ENCODE results near the gene MAPK8. TPM values are rescaled to one million over a fixed set of nuclear protein-coding genes. Genes with fewer than 3 reads are reported as not detected.

The MAPK8 gene
- polyA plus RNA-seq, 2 of the 4 experiments (the other 2 are of a cell fraction): 29.6 to 71.4 TPM

DNA sequence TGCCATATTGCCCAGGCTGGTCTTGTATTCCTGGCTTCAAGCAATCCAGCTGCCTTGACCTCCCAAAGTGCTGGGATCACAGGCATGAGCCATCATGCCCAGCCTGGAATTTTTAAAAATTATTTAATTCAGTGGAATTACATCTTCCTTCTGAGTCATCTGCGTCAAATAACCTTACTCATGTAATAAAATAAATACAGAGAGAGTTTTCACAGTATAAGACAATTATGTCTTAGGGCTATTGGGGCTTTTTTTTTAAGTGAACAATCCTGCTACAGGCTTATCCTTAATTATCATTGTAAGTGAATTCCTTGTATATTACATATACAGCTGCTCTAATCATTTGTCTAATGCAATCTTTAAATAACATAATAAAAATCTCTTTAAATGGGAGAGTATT, 108.3 kb downstream of the MAPK8 start:
- ATAC-seq (no peak), FAIRE-seq (no peak), DNase-seq (ENCODE audit: low read depth in 1 of 2, low spot score in 1 of 2) (no peak)
- no peak overlapping the region for H3K4me2 ChIP-seq
- 0 out of 6 replicates have a peak overlapping the region, but pooled peaks of 1 of the 2 experiments have one; percentile 22 for H3K27ac ChIP-seq
- no peak for TF ChIP-seq SREBF2 (IDR thresholded peaks at IDR 0.05)
- TF ChIP-seq BCL3 (IDR thresholded peaks at IDR 0.05): no peak
- no peak for TF ChIP-seq REST (IDR thresholded peaks at IDR 0.05)
- TF ChIP-seq FOSB (CRISPR knock-in tag; IDR thresholded peaks at IDR 0.05): no peak
- no peak for TF ChIP-seq CEBPB (IDR thresholded peaks at IDR 0.05)
- TF ChIP-seq EHF (CRISPR knock-in tag; IDR thresholded peaks at IDR 0.05): no peak
- TF ChIP-seq RAD21 (conservative IDR thresholded peaks at IDR 0.05 in 1 of 2, IDR thresholded peaks at IDR 0.05 in 1 of 2): no peak
- TF ChIP-seq NR3C1 (IDR thresholded peaks at IDR 0.05): no peak
- no peak for TF ChIP-seq CTCF (IDR thresholded peaks at IDR 0.05)
- no peak for TF ChIP-seq ZFP36 (IDR thresholded peaks at IDR 0.05; ENCODE audit: borderline replicate concordance, partially characterized antibody)
- TF ChIP-seq, protein P1, sequence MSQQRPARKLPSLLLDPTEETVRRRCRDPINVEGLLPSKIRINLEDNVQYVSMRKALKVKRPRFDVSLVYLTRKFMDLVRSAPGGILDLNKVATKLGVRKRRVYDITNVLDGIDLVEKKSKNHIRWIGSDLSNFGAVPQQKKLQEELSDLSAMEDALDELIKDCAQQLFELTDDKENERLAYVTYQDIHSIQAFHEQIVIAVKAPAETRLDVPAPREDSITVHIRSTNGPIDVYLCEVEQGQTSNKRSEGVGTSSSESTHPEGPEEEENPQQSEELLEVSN (IDR thresholded peaks at IDR 0.05; ENCODE audit: borderline replicate concordance, low read depth): no peak
- no peak for TF ChIP-seq HOXA7 (CRISPR knock-in tag; IDR thresholded peaks at IDR 0.05)
- no peak for TF ChIP-seq FOXS1 (CRISPR knock-in tag; IDR thresholded peaks at IDR 0.05)
- no peak for TF ChIP-seq EP300 (IDR thresholded peaks at IDR 0.05)
- CTCF ChIA-PET: no interaction called here
- WGBS (ENCODE audit: missing lambda C conversion rate): 62% methylated on average over 1 of the region's 1 CpG
- peaks cover 11% of the 10 kb centered on the region for H3K9me3 ChIP-seq
- POLR2A ChIA-PET: no interaction called here
- H3K4me1 ChIP-seq: peaks cover 17% of the 10 kb centered on the region; the same call in 2 of the 3 replicates
- H3K4me3 ChIP-seq: no peak overlapping the region

- ATAC-seq: peak in 1 of 2 experiments; percentile 33; a peak in 1 of 6 replicates
- POLR2A ChIA-PET: no interaction called here
- Histone ChIP-seq H3K4me2 (no peak overlapping the region), H3K9me3 (peaks cover 11% of the 10 kb centered on the region), H3K4me1 (peaks cover 17% of the 10 kb centered on the region; the same call in 2 of the 3 replicates), H3K4me3 (no peak overlapping the region), H3K27ac (no peak overlapping the region)
- FAIRE-seq: no peak
- DNase-seq (ENCODE audit: low read depth in 1 of 2, low spot score in 1 of 2): no peak
- CTCF ChIA-PET: interaction anchor here (1.2 to 1.9 kb wide), 2 partner anchors 28 to 239 kb away, joined by 3 to 6 read pairs; no protein-coding TSS in a partner anchor
- WGBS (ENCODE audit: missing lambda C conversion rate): 81% methylated on average over 2 of the region's 2 CpGs
- TF ChIP-seq ZSCAN20 (CRISPR knock-in tag; IDR thresholded peaks at IDR 0.05): no peak
- no peak for TF ChIP-seq CEBPB (IDR thresholded peaks at IDR 0.05)
- TF ChIP-seq FOSB (CRISPR knock-in tag; IDR thresholded peaks at IDR 0.05): no peak
- TF ChIP-seq ZFP36 (IDR thresholded peaks at IDR 0.05; ENCODE audit: borderline replicate concordance, partially characterized antibody): no peak
- TF ChIP-seq, protein P2, sequence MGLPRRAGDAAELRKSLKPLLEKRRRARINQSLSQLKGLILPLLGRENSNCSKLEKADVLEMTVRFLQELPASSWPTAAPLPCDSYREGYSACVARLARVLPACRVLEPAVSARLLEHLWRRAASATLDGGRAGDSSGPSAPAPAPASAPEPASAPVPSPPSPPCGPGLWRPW (IDR thresholded peaks at IDR 0.05): no peak
- TF ChIP-seq ELK1 (IDR thresholded peaks at IDR 0.05; ENCODE audit: low read depth, low read length): no peak
- no peak for TF ChIP-seq FOSL2 (IDR thresholded peaks at IDR 0.05)
- TF ChIP-seq FOSL2 (CRISPR knock-in tag; IDR thresholded peaks at IDR 0.05): no peak
- TF ChIP-seq KDM1A (IDR thresholded peaks at IDR 0.05; ENCODE audit: low read depth): no peak
- TF ChIP-seq CTCF (IDR thresholded peaks at IDR 0.05): no peak
- TF ChIP-seq HEYL (CRISPR knock-in tag; IDR thresholded peaks at IDR 0.05): no peak
- no peak for TF ChIP-seq NR3C1 (IDR thresholded peaks at IDR 0.05)
- TF ChIP-seq ZC3H11A (IDR thresholded peaks at IDR 0.05): no peak
- TF ChIP-seq KDM5A (IDR thresholded peaks at IDR 0.05): no peak
- TF ChIP-seq MAFK (IDR thresholded peaks at IDR 0.05; ENCODE audit: partially characterized antibody): no peak
- TF ChIP-seq EHMT2 (IDR thresholded peaks at IDR 0.05; ENCODE audit: low read depth): no peak
Measured at GRCh38 chr10:48416584-48417232, 110.2 kb downstream of the MAPK8 start.

Data from A549 (cell line).